Keratinocyte (primary cell): Measurements from ENCODE around the gene ZRANB1. TPM values are rescaled to one million over a fixed set of nuclear protein-coding genes. Genes with fewer than 3 reads are reported as not detected.

Experiments used
- DNase-seq: peaks from one replicate; pipeline ENCODE4 v3.0.0-alpha.2; 2011; ENCODE audit warnings: low read depth, missing footprints, low spot score
- FAIRE-seq: peaks from 2 replicates; lab custom pipeline; 2011; peaks lifted over from hg19 to GRCh38; lab: Jason Lieb, UNC
- H2AFZ ChIP-seq: 2 replicates; pipeline ENCODE4 v1.6.0; 2012; ENCODE audit warnings: low read length, control low read depth, inconsistent platforms; ENCODE audit not compliant: control insufficient read depth
- H3K27ac ChIP-seq: 2 replicates; pipeline ENCODE4 v1.5.1; 2011; ENCODE audit warnings: low read length; ENCODE audit not compliant: control insufficient read depth, insufficient read depth
- H3K27me3 ChIP-seq: 3 replicates; pipeline ENCODE4 v1.6.0; 2011; ENCODE audit warnings: low read length; ENCODE audit not compliant: control insufficient read depth, insufficient read depth; ENCODE audit errors: extremely low read depth
- H3K36me3 ChIP-seq, 2 experiments: 2 replicates in 1 of 2; 3 replicates in 1 of 2; pipeline ENCODE4 v1.5.1; 2011; ENCODE audit warnings: low read length in 2 of 2, mild to moderate bottlenecking in 1 of 2; ENCODE audit not compliant: control insufficient read depth in 2 of 2, insufficient read depth in 2 of 2; ENCODE audit errors: extremely low read depth in 1 of 2
- H3K4me1 ChIP-seq: 3 replicates; pipeline ENCODE4 v1.5.1; 2011; ENCODE audit warnings: low read length; ENCODE audit not compliant: control insufficient read depth, insufficient read depth; ENCODE audit errors: extremely low read depth
- H3K4me2 ChIP-seq: 3 replicates; pipeline ENCODE4 v1.6.0; 2011; ENCODE audit warnings: low read depth, low read length; ENCODE audit not compliant: control insufficient read depth, insufficient read depth; ENCODE audit errors: extremely low read depth
- H3K4me3 ChIP-seq, 3 experiments: fragments of 200-600 bp in 1 of 3; sonication (generic) in 1 of 3; 2 replicates in 2 of 3; 3 replicates in 1 of 3; pipeline ENCODE4 v1.5.1; 2011 to 2016; ENCODE audit warnings: low read length in 3 of 3, mild to moderate bottlenecking in 3 of 3, control low read depth in 2 of 3, inconsistent platforms in 1 of 3, low read depth in 1 of 3, mixed read lengths in 1 of 3, mixed run types in 1 of 3, moderate library complexity in 1 of 3; ENCODE audit not compliant: control insufficient read depth in 2 of 3, insufficient read depth in 2 of 3; ENCODE audit errors: extremely low read depth in 1 of 3
- H3K79me2 ChIP-seq: 2 replicates; pipeline ENCODE4 v1.6.0; 2012; ENCODE audit warnings: low read length; ENCODE audit not compliant: control insufficient read depth, insufficient read depth
- H3K9ac ChIP-seq: 3 replicates; pipeline ENCODE4 v1.6.0; 2011; ENCODE audit warnings: low read length; ENCODE audit not compliant: control insufficient read depth, insufficient read depth; ENCODE audit errors: extremely low read depth
- H3K9me1 ChIP-seq: 3 replicates; pipeline ENCODE4 v1.6.0; 2011; ENCODE audit warnings: low read length; ENCODE audit not compliant: control insufficient read depth, insufficient read depth; ENCODE audit errors: extremely low read depth
- H3K9me3 ChIP-seq: 2 replicates; pipeline ENCODE4 v1.5.1; 2012; ENCODE audit warnings: low read depth, low read length; ENCODE audit not compliant: control insufficient read depth
- H4K20me1 ChIP-seq: 3 replicates; pipeline ENCODE4 v1.6.0; 2011; ENCODE audit warnings: low read length; ENCODE audit not compliant: control insufficient read depth, insufficient read depth; ENCODE audit errors: extremely low read depth
- CTCF ChIP-seq, 3 experiments: IDR thresholded peaks in 1 of 3; conservative IDR thresholded peaks in 1 of 3; optimal IDR thresholded peaks in 1 of 3; 2 replicates in 2 of 3; 3 replicates in 1 of 3; pipeline versions ENCODE3 to v1.5.1; 2011; ENCODE audit warnings: low read length in 3 of 3, mild to moderate bottlenecking in 3 of 3, moderate library complexity in 2 of 3, control low read depth in 1 of 3, inconsistent platforms in 1 of 3; ENCODE audit not compliant: insufficient read depth in 2 of 3; ENCODE audit errors: extremely low read depth in 1 of 3
- EZH2 ChIP-seq: IDR thresholded peaks from one replicate; pipeline ENCODE4 v1.6.1; 2012; ENCODE audit warnings: inconsistent platforms, mild to moderate bottlenecking, low read length, moderate library complexity
- dilution Hi-C: fragments of 300-500 bp; cut with MboI; formaldehyde crosslinking; loops from one replicate; pipeline ENCODE4 v1.7.0; 2020; ENCODE audit warnings: low sequenced_read_pairs; ENCODE audit not compliant: extremely low pct_ligation_motif_present
- polyA plus RNA-seq, 5 experiments: library from polyadenylated mRNA; depleted of rRNA in 3 of 5; stranded (reverse) in 3 of 5; stranded (forward) in 1 of 5; unstranded in 1 of 5; fragments of >200 nt; gene quantifications; 1 replicate in 1 of 5; 2 replicates in 3 of 5; 3 replicates in 1 of 5; pipeline versions ENCODE4 v1.2.1 to v1.2.3, GENCODE V29; 2011 to 2012; ENCODE audit warnings: missing spikeins in 2 of 5, low read depth in 1 of 5, low replicate concordance in 1 of 5

The ZRANB1 gene
- polyA plus RNA-seq, 1 donor (not counting 4 experiments of a cell fraction or from before 2014, with no cell fraction given), result 9.3 TPM

GRCh38 chr10:125030567-125031197, 88.8 kb downstream of the ZRANB1 start:
- TF ChIP-seq CTCF (optimal IDR thresholded peaks at IDR 0.05 in 1 of 3, IDR thresholded peaks at IDR 0.05 in 1 of 3, conservative IDR thresholded peaks at IDR 0.05 in 1 of 3; ENCODE audit: extremely low read depth in 1 of 3, insufficient read depth in 2 of 3, low read length in 3 of 3), result no peak
- no peak for TF ChIP-seq EZH2
- dilution Hi-C loops, result no loop called here
- H3K27ac ChIP-seq, result no peak overlapping the region
- no peak overlapping the region for H3K4me3 ChIP-seq
- H2AFZ ChIP-seq, result no peak overlapping the region
- H3K4me1 ChIP-seq, result peaks cover 24% of the 10 kb centered on the region
- DNase-seq (no peak), FAIRE-seq (no peak)
- no peaks in the 10 kb centered on the region for H3K27me3 ChIP-seq
- no peak overlapping the region for H3K9ac ChIP-seq
- peaks cover 18% of the 10 kb centered on the region for H4K20me1 ChIP-seq
- no peaks in the 10 kb centered on the region for H3K9me3 ChIP-seq
- peaks cover 15 to 27% of the 10 kb centered on the region in 2 experiments for H3K36me3 ChIP-seq
- no peak overlapping the region for H3K4me2 ChIP-seq
- H3K79me2 ChIP-seq, result peaks cover 87% of the 10 kb centered on the region
- H3K9me1 ChIP-seq, result no peaks in the 10 kb centered on the region

- H3K4me1 ChIP-seq, result peaks cover 36% of the 10 kb centered on the region
- peaks cover 18% of the 10 kb centered on the region for H4K20me1 ChIP-seq
- peak overlapping the region; percentile 33 for H3K9ac ChIP-seq
- peak overlapping the region; percentile 33 for H3K27ac ChIP-seq
- no peak for TF ChIP-seq EZH2
- H3K4me3 ChIP-seq, result no peak overlapping the region
- dilution Hi-C loops, result no loop called here
- H3K79me2 ChIP-seq, result peaks cover 83% of the 10 kb centered on the region
- peaks cover 17 to 32% of the 10 kb centered on the region in 2 experiments for H3K36me3 ChIP-seq
- H3K27me3 ChIP-seq, result no peaks in the 10 kb centered on the region
- H3K9me1 ChIP-seq, result no peaks in the 10 kb centered on the region
- H3K4me2 ChIP-seq, result peak overlapping the region; percentile 37
- no peak for FAIRE-seq
- H2AFZ ChIP-seq, result no peak overlapping the region
- H3K9me3 ChIP-seq, result no peaks in the 10 kb centered on the region
- DNase-seq, result no peak
Measured at GRCh38 chr10:125032474-125033020, 90.6 kb downstream of the ZRANB1 start.
